Panc1 (cell line): ENCODE results near the gene CAMTA2. TPM values are rescaled to one million over a fixed set of nuclear protein-coding genes. Genes with fewer than 3 reads are reported as not detected.

Source experiments
- ATAC-seq: fragments of 200-7000 bp; cut with Tn5 transposase; 2 replicates; pipeline ENCODE4 v1.9.1; 2020; ENCODE audit warnings: mild to moderate bottlenecking, moderate library complexity
- BruUV-seq: library from RNA; stranded (reverse); fragments of 400-500 nt; replicated peaks from 2 replicates; lab custom pipeline; 2021; lab: Mats Ljungman, UMichigan
- CTCF ChIA-PET: fragments of 300-600 bp; sonication (Branson Sonifier 250); formaldehyde crosslinking; loops from one replicate; lab custom pipeline; 2022; ENCODE audit warnings: antibody characterized with exemption; lab: Charles Lee
- POLR2A ChIA-PET: fragments of 300-600 bp; sonication (Branson Sonifier 250); formaldehyde crosslinking; loops from one replicate; lab custom pipeline; 2022; ENCODE audit warnings: antibody characterized with exemption; lab: Charles Lee
- DNase-seq: peaks from one replicate; pipeline ENCODE4 v3.0.0-alpha.2; 2010; ENCODE audit warnings: low read depth, low spot score
- H3K27ac ChIP-seq: 2 replicates; pipeline ENCODE4 v1.5.1; 2011; ENCODE audit warnings: mild to moderate bottlenecking, low read length, inconsistent platforms
- H3K27me3 ChIP-seq: fragments of 200-500 bp; sonication (Bioruptor generic); 2 replicates; pipeline ENCODE4 v1.6.0; 2014; ENCODE audit warnings: low read length, inconsistent platforms; ENCODE audit not compliant: control insufficient read depth, insufficient read depth
- H3K36me3 ChIP-seq: fragments of 200-500 bp; sonication (Bioruptor generic); 2 replicates; pipeline ENCODE4 v1.5.1; 2014; ENCODE audit warnings: inconsistent platforms, mild to moderate bottlenecking, low read length, moderate library complexity; ENCODE audit not compliant: control insufficient read depth, insufficient read depth
- H3K4me1 ChIP-seq: 2 replicates; pipeline ENCODE4 v1.5.1; 2011; ENCODE audit warnings: inconsistent platforms, mild to moderate bottlenecking, low read length, moderate library complexity; ENCODE audit not compliant: control insufficient read depth, insufficient read depth
- H3K4me3 ChIP-seq, 2 experiments: 2 replicates each; pipeline ENCODE4 v1.5.1; 2011 to 2012; ENCODE audit warnings: low read depth in 2 of 2, low read length in 2 of 2, mild to moderate bottlenecking in 2 of 2, inconsistent platforms in 1 of 2, moderate library complexity in 1 of 2
- H3K9me3 ChIP-seq: fragments of 200-500 bp; sonication (Bioruptor generic); 2 replicates; pipeline ENCODE4 v1.5.1; 2014; ENCODE audit warnings: low read depth, mild to moderate bottlenecking, inconsistent platforms, low read length, moderate library complexity; ENCODE audit not compliant: control insufficient read depth, insufficient read depth
- POLR2AphosphoS5 ChIP-seq: IDR thresholded peaks from 2 replicates; pipeline ENCODE4 v1.6.1; 2012; ENCODE audit warnings: mild to moderate bottlenecking, low read depth, low read length, moderate library complexity
- REST ChIP-seq, 2 experiments: IDR thresholded peaks; 2 replicates each; pipeline ENCODE4 v1.6.1; 2011 to 2012; ENCODE audit warnings: low read depth in 2 of 2, control low read depth in 1 of 2, low read length in 1 of 2, mild to moderate bottlenecking in 1 of 2, moderate library complexity in 1 of 2; ENCODE audit not compliant: insufficient read depth in 1 of 2
- SIN3A ChIP-seq: IDR thresholded peaks from 2 replicates; pipeline ENCODE4 v1.6.1; 2012; ENCODE audit warnings: low read depth, mild to moderate bottlenecking, low read length, moderate library complexity, borderline replicate concordance; ENCODE audit not compliant: insufficient read depth
- TCF7L2 ChIP-seq: IDR thresholded peaks from 2 replicates; pipeline ENCODE4 v1.6.1; 2011; ENCODE audit warnings: mild to moderate bottlenecking, low read depth, low read length, inconsistent platforms
- in situ Hi-C: cut with HindIII; loops from 2 replicates; pipeline ENCODE4 v1.10.0; 2016; ENCODE audit warnings: low sequenced_read_pairs, low pct_unique_long_range_greater_than_20kb
- intact Hi-C: fragments of 100-400 bp; cut with micrococcal nuclease; formaldehyde crosslinking; loops from one replicate; pipeline ENCODE4 v1.10.0; 2022; ENCODE audit not compliant: unreplicated experiment
- microRNA-seq: library from miRNA; unstranded; fragments of <30 nt; microRNA quantifications from one replicate; pipeline ENCODE4 v1.1.0, GENCODE V29; 2020; ENCODE audit not compliant: unreplicated experiment
- total RNA-seq: library from RNA; stranded (reverse); gene quantifications from one replicate; pipeline ENCODE4 v1.2.1, GENCODE V29; 2021; ENCODE audit not compliant: unreplicated experiment
- TF ChIP-seq, protein P1 (sequence below): fragments of 450-650 bp; IDR thresholded peaks from 2 replicates; pipeline ENCODE4 v1.5.1; 2017; ENCODE audit warnings: mild to moderate bottlenecking

Gene CAMTA2
- total RNA-seq, 1 experiment from 2014 or later, result 22.7 TPM

DNA sequence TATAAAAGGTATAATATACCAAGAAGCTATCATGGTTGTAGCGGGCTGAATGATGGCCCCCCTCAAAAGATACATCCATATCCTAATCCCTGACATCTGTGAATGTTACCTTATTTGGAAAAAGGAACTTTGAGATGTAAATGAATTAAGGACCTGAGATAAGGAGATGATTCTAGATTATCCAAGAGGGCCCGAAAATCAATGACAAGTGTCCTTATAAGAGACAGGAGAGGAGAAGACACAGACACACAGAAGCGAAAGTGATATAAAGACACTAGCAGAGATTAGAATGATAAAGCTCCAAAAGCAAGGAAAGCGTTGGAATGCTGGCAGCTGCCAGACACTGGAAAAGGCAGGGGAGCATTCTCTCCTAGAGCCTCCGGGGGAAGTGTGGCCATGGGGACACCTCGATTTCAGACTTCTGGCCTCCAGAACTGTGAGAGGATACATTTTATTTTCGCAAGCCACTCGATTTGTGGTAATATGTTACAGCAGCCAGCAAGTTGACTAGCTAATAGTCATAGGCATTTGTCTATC lies 67.9 kb downstream of the CAMTA2 start:
- intact Hi-C loops (no loop called here), in situ Hi-C loops (no loop called here)
- ATAC-seq, result no peak
- no peaks in the 10 kb centered on the region for H3K4me1 ChIP-seq
- ChIA-PET CTCF (no interaction called here), POLR2A (interaction anchor here (0.7 kb wide), 1 partner anchor 67 kb away, joined by 8 read pairs; no protein-coding TSS in a partner anchor)
- no TSS peak for BruUV-seq
- H3K27ac ChIP-seq, result no peak overlapping the region
- no peaks in the 10 kb centered on the region for H3K27me3 ChIP-seq
- no peak overlapping the region for H3K4me3 ChIP-seq
- no peak for DNase-seq
- H3K9me3 ChIP-seq, result no peaks in the 10 kb centered on the region
- no peaks in the 10 kb centered on the region for H3K36me3 ChIP-seq
- no peak for TF ChIP-seq POLR2AphosphoS5
- no peak for TF ChIP-seq SIN3A
- no peak for TF ChIP-seq REST (IDR thresholded peaks at IDR 0.05; ENCODE audit: insufficient read depth in 1 of 2, low read depth in 2 of 2, low read length in 1 of 2)
- TF ChIP-seq, protein P1, sequence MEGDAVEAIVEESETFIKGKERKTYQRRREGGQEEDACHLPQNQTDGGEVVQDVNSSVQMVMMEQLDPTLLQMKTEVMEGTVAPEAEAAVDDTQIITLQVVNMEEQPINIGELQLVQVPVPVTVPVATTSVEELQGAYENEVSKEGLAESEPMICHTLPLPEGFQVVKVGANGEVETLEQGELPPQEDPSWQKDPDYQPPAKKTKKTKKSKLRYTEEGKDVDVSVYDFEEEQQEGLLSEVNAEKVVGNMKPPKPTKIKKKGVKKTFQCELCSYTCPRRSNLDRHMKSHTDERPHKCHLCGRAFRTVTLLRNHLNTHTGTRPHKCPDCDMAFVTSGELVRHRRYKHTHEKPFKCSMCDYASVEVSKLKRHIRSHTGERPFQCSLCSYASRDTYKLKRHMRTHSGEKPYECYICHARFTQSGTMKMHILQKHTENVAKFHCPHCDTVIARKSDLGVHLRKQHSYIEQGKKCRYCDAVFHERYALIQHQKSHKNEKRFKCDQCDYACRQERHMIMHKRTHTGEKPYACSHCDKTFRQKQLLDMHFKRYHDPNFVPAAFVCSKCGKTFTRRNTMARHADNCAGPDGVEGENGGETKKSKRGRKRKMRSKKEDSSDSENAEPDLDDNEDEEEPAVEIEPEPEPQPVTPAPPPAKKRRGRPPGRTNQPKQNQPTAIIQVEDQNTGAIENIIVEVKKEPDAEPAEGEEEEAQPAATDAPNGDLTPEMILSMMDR, result no peak
- TF ChIP-seq TCF7L2, result no peak

Small RNAs within 50 kb of the gene (microRNA-seq; reads per million reads assigned to microRNA genes)
- gene MIR6864, result not detected
- not detected for gene MIR6865

Other genes with a start within 250 kb of the CAMTA2 start
- 0.28 TPM for gene ZMYND15, start 247.8 kb downstream of the CAMTA2 start, total RNA-seq
- 5.3 TPM for gene CXCL16, start 247.7 kb downstream of the CAMTA2 start, total RNA-seq
- gene TM4SF5, start 215.8 kb downstream of the CAMTA2 start, total RNA-seq, result not detected
- gene VMO1, start 201.3 kb downstream of the CAMTA2 start, total RNA-seq, result 0.49 TPM
- gene GLTPD2, start 198.7 kb downstream of the CAMTA2 start, total RNA-seq, result not detected
- gene PSMB6, start 191.5 kb downstream of the CAMTA2 start, total RNA-seq, result 156 TPM
- gene PLD2, start 180.5 kb downstream of the CAMTA2 start, total RNA-seq, result 40.2 TPM
- 78.2 TPM for gene MINK1, start 154.3 kb downstream of the CAMTA2 start, total RNA-seq
- gene C17orf107, start 88.1 kb downstream of the CAMTA2 start, total RNA-seq, result 2.4 TPM
- gene CHRNE, start 84.6 kb downstream of the CAMTA2 start, total RNA-seq, result 0.13 TPM
- 0.15 TPM for gene GP1BA, start 55.4 kb downstream of the CAMTA2 start, total RNA-seq
- 65.9 TPM for gene SLC25A11, start 47.6 kb downstream of the CAMTA2 start, total RNA-seq
- 95.8 TPM for gene RNF167, start 47.4 kb downstream of the CAMTA2 start, total RNA-seq
- gene PFN1, start 39.1 kb downstream of the CAMTA2 start, total RNA-seq, result 1,074 TPM
- gene ENO3, start 36.6 kb downstream of the CAMTA2 start, total RNA-seq, result 23.4 TPM
- 43.4 TPM for gene SPAG7, start 19.9 kb downstream of the CAMTA2 start, total RNA-seq
- 1.7 TPM for gene INCA1, start 9.8 kb upstream of the CAMTA2 start, total RNA-seq
- gene KIF1C, start 10.3 kb upstream of the CAMTA2 start, total RNA-seq, result 117 TPM
- gene SLC52A1, start 47.8 kb upstream of the CAMTA2 start, total RNA-seq, result 0.54 TPM
- not detected for gene ZFP3, start 90.8 kb upstream of the CAMTA2 start, total RNA-seq
- 8.7 TPM for gene ZNF232, start 124.2 kb upstream of the CAMTA2 start, total RNA-seq
- gene USP6, start 128.4 kb upstream of the CAMTA2 start, total RNA-seq, result 0.08 TPM
- gene ZNF594, start 204.2 kb upstream of the CAMTA2 start, total RNA-seq, result 5.6 TPM
- not detected for gene SCIMP, start 247.2 kb upstream of the CAMTA2 start, total RNA-seq